ENCODE measurements around the gene FMO5. TPM values are rescaled to one million over a fixed set of nuclear protein-coding genes. Genes with fewer than 3 reads are reported as not detected.
"Not testable (repeated sequence)": the region's sequence is repeated elsewhere in the genome, so short reads cannot be mapped to it uniquely, and the experiment has no call there.

Gene FMO5
- total RNA-seq, 6 experiments from 2014 or later = 0.21 to 0.53 (median 0.31) TPM; not detected in 1

DNA sequence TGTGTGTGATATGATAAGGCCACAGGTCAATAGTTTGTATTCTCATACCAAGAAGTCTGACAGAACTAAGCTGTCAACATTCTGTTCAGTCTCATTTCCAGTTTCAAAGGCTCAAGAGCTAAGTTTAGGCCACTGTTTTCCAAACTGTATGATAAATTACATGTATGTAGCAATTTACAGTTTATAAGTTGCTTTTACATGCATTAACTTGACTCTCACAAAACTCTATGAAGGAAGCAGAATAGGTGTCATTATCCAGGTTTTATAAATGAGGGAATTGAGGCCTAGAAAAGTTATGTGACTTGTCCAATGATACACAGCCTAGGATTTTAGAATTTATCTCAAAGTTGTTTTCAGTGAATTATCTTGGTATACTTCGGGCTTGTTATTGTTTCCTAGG is 23.4 kb downstream of the FMO5 start:
- Mint-ChIP-seq H3K27ac (no peak overlapping the region), H3K4me1 (ENCODE audit: low read depth) (peaks cover 6% of the 10 kb centered on the region), H3K9me3 (no peaks in the 10 kb centered on the region), H3K27me3 (ENCODE audit: insufficient read depth) (no peaks in the 10 kb centered on the region), H3K4me3 (no peak overlapping the region), H3K36me3 (ENCODE audit: low read depth) (no peaks in the 10 kb centered on the region)
- no peak for DNase-seq
- TF ChIP-seq CTCF (IDR thresholded peaks at IDR 0.05) = no peak

GRCh38 chr1:147201276-147201675 is 23.9 kb downstream of the FMO5 start:
- no peaks in the 10 kb centered on the region for H3K9me3 Mint-ChIP-seq

DNA sequence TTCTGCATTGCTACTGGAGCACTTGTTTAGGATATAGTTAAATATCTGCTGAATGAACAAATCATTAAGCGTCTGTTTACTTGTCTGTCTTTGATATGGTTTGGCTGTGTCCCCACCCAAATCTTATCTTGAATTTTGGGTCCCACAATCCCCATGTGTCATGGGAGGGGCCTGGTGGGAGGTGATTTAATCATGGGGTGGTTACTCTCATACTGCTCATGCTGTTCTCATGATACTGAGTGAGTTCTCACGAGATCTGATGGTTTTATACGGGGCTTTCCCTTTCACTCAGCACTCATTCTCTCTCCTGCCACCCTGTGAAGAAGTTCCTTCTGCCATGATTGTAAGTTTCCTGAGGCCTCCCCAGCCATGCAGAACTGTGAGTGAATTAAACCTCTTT is 27.8 kb downstream of the FMO5 start:
- not testable (repeated sequence) for H3K27ac Mint-ChIP-seq; H3K4me1 Mint-ChIP-seq (ENCODE audit: low read depth); H3K36me3 Mint-ChIP-seq (ENCODE audit: low read depth); H3K9me3 Mint-ChIP-seq; H3K27me3 Mint-ChIP-seq (ENCODE audit: insufficient read depth); DNase-seq; H3K4me3 Mint-ChIP-seq

More at GRCh38 chr1:147201276-147201675, 23.9 kb downstream of the FMO5 start:
- H3K36me3 Mint-ChIP-seq (ENCODE audit: low read depth) = no peaks in the 10 kb centered on the region
- H3K4me3 Mint-ChIP-seq = no peak overlapping the region
- H3K27ac Mint-ChIP-seq = no peak overlapping the region
- no peaks in the 10 kb centered on the region; the same call in 1 of the 2 replicates for H3K27me3 Mint-ChIP-seq (ENCODE audit: insufficient read depth)
- peaks cover 6% of the 10 kb centered on the region for H3K4me1 Mint-ChIP-seq (ENCODE audit: low read depth)
- TF ChIP-seq CTCF (IDR thresholded peaks at IDR 0.05) = no peak
- no peak for DNase-seq

DNA sequence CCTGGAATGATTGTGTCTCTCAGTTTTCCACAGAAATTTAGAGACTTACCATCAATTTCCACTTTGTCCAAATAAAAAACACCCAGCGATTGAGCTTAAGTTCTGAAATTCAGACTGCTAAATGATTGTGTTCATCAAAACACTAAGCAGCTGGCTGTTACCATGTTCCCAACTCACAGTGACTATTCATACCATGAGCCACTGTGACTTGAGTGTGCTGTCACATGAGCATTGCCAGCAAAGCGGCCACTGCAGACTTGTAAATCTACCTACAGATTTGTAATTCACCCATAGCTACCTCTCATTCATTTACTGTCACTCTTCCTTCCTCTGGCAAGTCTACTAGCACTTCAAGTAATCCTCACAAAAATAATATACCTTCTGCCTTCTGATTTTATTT is 35.6 kb downstream of the FMO5 start:
- no peak for DNase-seq
- Mint-ChIP-seq H3K27ac (no peak overlapping the region), H3K27me3 (ENCODE audit: insufficient read depth) (no peaks in the 10 kb centered on the region), H3K4me1 (ENCODE audit: low read depth) (no peaks in the 10 kb centered on the region), H3K36me3 (ENCODE audit: low read depth) (no peaks in the 10 kb centered on the region), H3K4me3 (no peak overlapping the region), H3K9me3 (no peaks in the 10 kb centered on the region)
- no peak for TF ChIP-seq CTCF (IDR thresholded peaks at IDR 0.05)

DNA sequence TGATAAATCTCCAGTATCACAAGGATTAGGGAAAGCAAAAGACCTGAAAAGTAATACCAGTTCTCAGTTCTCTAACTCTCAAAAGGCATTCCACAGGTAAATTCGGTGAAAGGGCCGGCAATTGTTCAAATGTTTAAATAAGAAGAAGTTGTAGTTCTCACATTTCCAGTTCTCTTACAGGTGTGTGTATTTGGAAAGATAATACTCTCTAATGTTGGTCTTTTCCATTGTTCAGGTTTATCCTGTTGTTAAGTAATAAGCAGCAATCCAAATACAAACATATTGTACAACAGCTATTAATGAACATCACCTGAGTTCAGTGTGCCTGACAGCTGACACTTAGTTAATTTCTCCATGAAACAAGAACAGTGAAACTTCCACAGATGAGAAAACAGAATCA is 39.7 kb downstream of the FMO5 start:
- Mint-ChIP-seq H3K36me3 (ENCODE audit: low read depth) (no peaks in the 10 kb centered on the region), H3K4me1 (ENCODE audit: low read depth) (no peaks in the 10 kb centered on the region), H3K9me3 (no peaks in the 10 kb centered on the region), H3K4me3 (no peak overlapping the region), H3K27me3 (ENCODE audit: insufficient read depth) (no peaks in the 10 kb centered on the region), H3K27ac (no peak overlapping the region)
- DNase-seq = no peak
- no peak for TF ChIP-seq CTCF (IDR thresholded peaks at IDR 0.05)

DNA sequence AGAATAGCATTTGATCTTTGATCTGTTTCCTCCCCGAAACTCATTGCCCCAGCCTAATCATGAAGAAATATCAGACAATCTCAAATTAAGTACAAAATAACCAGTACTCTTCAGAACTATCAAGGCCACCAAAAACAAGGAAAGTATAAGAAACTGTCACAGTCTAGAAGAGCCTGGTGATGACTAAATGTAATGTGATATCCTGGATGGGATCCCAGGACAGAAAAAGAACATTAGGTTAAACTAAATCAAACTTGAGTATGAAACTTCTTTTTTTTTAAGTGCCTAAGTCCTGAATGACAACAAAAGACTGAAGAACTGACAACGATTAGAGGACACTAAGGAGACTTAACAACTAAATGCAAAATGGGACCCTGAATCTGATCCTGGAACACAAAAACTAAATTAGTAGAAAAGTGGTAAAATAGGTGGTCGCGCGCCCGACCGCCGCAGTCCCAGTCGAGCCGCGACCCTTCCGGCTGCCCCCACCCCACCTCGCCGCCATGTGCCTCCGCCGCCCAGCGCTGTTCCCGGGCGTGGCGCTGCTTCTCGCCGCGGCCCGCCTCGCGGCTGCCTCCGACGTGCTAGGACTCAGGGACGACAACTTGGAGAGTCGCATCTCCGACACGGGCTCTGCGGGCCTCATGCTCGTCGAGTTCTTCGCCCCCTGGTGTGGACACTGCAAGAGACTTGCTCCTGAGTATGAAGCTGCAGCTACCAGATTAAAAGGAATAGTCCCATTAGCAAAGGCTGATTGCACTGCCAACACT is 47.3 kb downstream of the FMO5 start:
- H3K9me3 Mint-ChIP-seq = no peaks in the 10 kb centered on the region
- TF ChIP-seq CTCF (IDR thresholded peaks at IDR 0.05) = no peak
- peaks cover 41% of the 10 kb centered on the region for H3K4me1 Mint-ChIP-seq (ENCODE audit: low read depth)
- H3K27ac Mint-ChIP-seq = peak overlapping the region; percentile 0; the same call in 1 of the 2 replicates
- H3K27me3 Mint-ChIP-seq (ENCODE audit: insufficient read depth) = no peaks in the 10 kb centered on the region
- DNase-seq = peak; percentile 30
- H3K4me3 Mint-ChIP-seq = peak overlapping the region; percentile 68
- H3K36me3 Mint-ChIP-seq (ENCODE audit: low read depth) = peaks cover 12% of the 10 kb centered on the region; the same call in 1 of the 2 replicates
